Measurements from ENCODE around the gene IFITM5. TPM values are rescaled to one million over a fixed set of nuclear protein-coding genes. Genes with fewer than 3 reads are reported as not detected.

IFITM5 gene
- total and polyA plus RNA-seq, 2 of the 4 experiments (the other 2 are of a cell fraction) = not detected

DNA sequence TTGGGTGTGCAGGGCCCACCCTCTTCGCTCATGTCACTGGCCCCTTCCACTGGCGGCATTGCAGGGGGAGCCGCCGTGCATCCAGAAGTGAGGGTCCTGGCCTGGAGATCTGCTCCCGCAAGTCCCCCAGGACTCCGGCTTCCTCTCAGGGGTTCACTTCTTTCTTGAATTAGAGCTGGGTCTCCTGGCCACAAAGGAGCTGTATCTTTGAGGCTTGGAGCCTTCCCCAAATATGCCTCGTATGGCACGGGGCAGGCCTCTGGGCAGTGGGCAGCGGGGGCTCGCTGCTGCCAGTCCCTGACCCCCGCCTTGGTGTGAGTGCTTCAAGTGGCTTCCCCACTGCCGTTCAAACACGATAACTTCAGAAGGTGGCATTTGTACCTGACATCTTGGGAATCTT lies 28.7 kb upstream of the IFITM5 start:
- TF ChIP-seq RFX5 (IDR thresholded peaks at IDR 0.05; ENCODE audit: low read depth, low read length) = no peak
- no peak for TF ChIP-seq MAZ (IDR thresholded peaks at IDR 0.05; ENCODE audit: borderline replicate concordance, low read depth, low read length)

More for the DNA sequence above, 28.7 kb upstream of the IFITM5 start:
- no peak overlapping the region for H2BK120ac ChIP-seq (ENCODE audit: low read depth, low read length)
- H3K23ac ChIP-seq (ENCODE audit: low read depth, low read length) = no peak overlapping the region
- no peak overlapping the region for H2BK5ac ChIP-seq (ENCODE audit: low read depth, low read length, poor library complexity, severe bottlenecking)
- H3K27me3 ChIP-seq (ENCODE audit: control insufficient read depth, insufficient read depth, low read length) = no peaks in the 10 kb centered on the region
- H4K8ac ChIP-seq (ENCODE audit: low read depth in 2 of 2, low read length in 2 of 2) = no peak overlapping the region
- H3K27ac ChIP-seq (ENCODE audit: insufficient read depth, low read length) = no peak overlapping the region
- ATAC-seq (ENCODE audit: low read depth) (no peak), DNase-seq (no peak)
- no peak overlapping the region for H4K91ac ChIP-seq (ENCODE audit: insufficient read depth, low read depth, low read length)
- H3K36me3 ChIP-seq (ENCODE audit: control insufficient read depth, insufficient read depth, low read length) = no peaks in the 10 kb centered on the region
- intact Hi-C loops (cut with micrococcal nuclease) (no loop called here), dilution Hi-C loops (cut with HindIII; ENCODE audit: low sequenced_read_pairs, unreplicated experiment) (no loop called here), in situ Hi-C loops (cut with MboI; ENCODE audit: low sequenced_read_pairs) (no loop called here)
- H3K9ac ChIP-seq (ENCODE audit: low read depth, low read length) = no peak overlapping the region
- no peaks in the 10 kb centered on the region for H3K9me1 ChIP-seq (ENCODE audit: insufficient read depth, low read length)
- no peak overlapping the region for H3K4me2 ChIP-seq (ENCODE audit: low read depth, low read length)
- WGBS, 2 experiments (ENCODE audit: extremely low coverage in 2 of 2, insufficient read length in 1 of 2) = 91% methylated on average over 6 of the region's 13 CpGs; no CpG with 5 or more reads in 1 of the 2 experiments
- H4K20me1 ChIP-seq (ENCODE audit: insufficient read depth, low read length) = no peaks in the 10 kb centered on the region
- no peak overlapping the region for H3K14ac ChIP-seq (replicated peaks; ENCODE audit: low read depth, low read length)
- no peak overlapping the region for H3K56ac ChIP-seq (ENCODE audit: extremely low read depth, insufficient read depth, low read length)
- no peaks in the 10 kb centered on the region for H3K79me1 ChIP-seq (ENCODE audit: low read depth in 1 of 2, low read length in 2 of 2)
- no peak overlapping the region for H2BK15ac ChIP-seq (ENCODE audit: low read depth, low read length)
- CTCF ChIA-PET = no interaction called here
- H3K9me3 ChIP-seq (ENCODE audit: control insufficient read depth, insufficient read depth, low read length) = no peaks in the 10 kb centered on the region
- no peak overlapping the region for H3K18ac ChIP-seq (ENCODE audit: low read depth, low read length)
- H4K5ac ChIP-seq (ENCODE audit: low read depth, low read length) = no peak overlapping the region
- peaks cover 13% of the 10 kb centered on the region for H3K4me1 ChIP-seq (ENCODE audit: control insufficient read depth, insufficient read depth, low read length)
- no peak overlapping the region for H2AK5ac ChIP-seq (ENCODE audit: low read depth, low read length)
- POLR2A ChIA-PET (ENCODE audit: unreplicated experiment) = no interaction called here
- no peak overlapping the region for H2AK9ac ChIP-seq (replicated peaks; ENCODE audit: low read depth, low read length, poor library complexity)
- H3K4ac ChIP-seq (ENCODE audit: low read depth, low read length) = no peak overlapping the region
- no TSS peak for BruUV-seq (replicated peaks)
- no peak overlapping the region for H2BK20ac ChIP-seq (ENCODE audit: low read depth, low read length)
- no peak overlapping the region for H2AFZ ChIP-seq (replicated peaks; ENCODE audit: low read length, poor library complexity)
- H3K4me3 ChIP-seq (ENCODE audit: insufficient read depth, low read depth, low read length) = no peak overlapping the region
